Ishikawa (cell line): ENCODE results near the gene GSE1.

ENCODE experiments used
- CEBPB ChIP-seq: IDR thresholded peaks from 2 replicates; pipeline ENCODE4 v1.6.1; 2012
- CREB1 ChIP-seq: IDR thresholded peaks from 2 replicates; pipeline ENCODE4 v1.6.1; 2012; ENCODE audit warnings: low read depth
- EGR1 ChIP-seq: IDR thresholded peaks from 2 replicates; pipeline ENCODE4 v1.6.1; 2012
- FOXM1 ChIP-seq: IDR thresholded peaks from 2 replicates; pipeline ENCODE4 v1.6.1; 2012; ENCODE audit warnings: low read depth, borderline replicate concordance
- MAX ChIP-seq: IDR thresholded peaks from 2 replicates; pipeline ENCODE4 v1.6.1; 2012
- NFIC ChIP-seq: IDR thresholded peaks from 2 replicates; pipeline ENCODE4 v1.6.1; 2012
- RAD21 ChIP-seq: IDR thresholded peaks from 2 replicates; pipeline ENCODE4 v1.6.1; 2012; ENCODE audit warnings: low read depth
- REST ChIP-seq: IDR thresholded peaks from 2 replicates; pipeline ENCODE4 v1.6.1; 2012; ENCODE audit warnings: low read depth, mild to moderate bottlenecking
- TAF1 ChIP-seq: IDR thresholded peaks from 2 replicates; pipeline ENCODE4 v1.6.1; 2012; ENCODE audit warnings: low read depth, mild to moderate bottlenecking
- TCF12 ChIP-seq: IDR thresholded peaks from 2 replicates; pipeline ENCODE4 v1.6.1; 2012; ENCODE audit warnings: low read depth
- TEAD4 ChIP-seq: IDR thresholded peaks from 2 replicates; pipeline ENCODE4 v1.6.1; 2012
- USF1 ChIP-seq: IDR thresholded peaks from 2 replicates; pipeline ENCODE4 v1.6.1; 2012
- YY1 ChIP-seq: IDR thresholded peaks from 2 replicates; pipeline ENCODE4 v1.6.1; 2012; ENCODE audit warnings: low read depth
- ZBTB7A ChIP-seq: IDR thresholded peaks from 2 replicates; pipeline ENCODE4 v1.6.1; 2012; ENCODE audit warnings: low read depth

The GSE1 gene

GRCh38 chr16:85664580-85665372 lies 51.7 kb downstream of the GSE1 start:
- no peak for TF ChIP-seq REST

- TF ChIP-seq CREB1 (no peak), FOXM1 (no peak), TEAD4 (no peak), TAF1 (no peak), REST (no peak), NFIC (no peak)
Measured at GRCh38 chr16:85665373-85665740, 52.2 kb downstream of the GSE1 start.

- TF ChIP-seq TEAD4 (no peak), REST (no peak), CEBPB (no peak), YY1 (no peak), MAX (no peak), USF1 (no peak), FOXM1 (no peak), TAF1 (no peak), EGR1 (no peak)
Measured at GRCh38 chr16:85665929-85666328, 52.8 kb downstream of the GSE1 start.

GRCh38 chr16:85667261-85667660 lies 54.1 kb downstream of the GSE1 start:
- TF ChIP-seq YY1 (no peak), FOXM1 (no peak), REST (no peak), CREB1 (no peak), TEAD4 (no peak), USF1 (no peak), RAD21 (no peak), TCF12 (no peak), ZBTB7A (no peak)
